GM18519 (cell line): ENCODE measurements around the gene SLC9A9.

Experiments
- ATAC-seq: cut with Tn5 transposase; IDR thresholded peaks from one replicate; pipeline ENCODE4 v1.9.1; 2021; ENCODE audit warnings: mild to moderate bottlenecking, moderate library complexity; ENCODE audit not compliant: unreplicated experiment, low FRiP score

The SLC9A9 gene

DNA sequence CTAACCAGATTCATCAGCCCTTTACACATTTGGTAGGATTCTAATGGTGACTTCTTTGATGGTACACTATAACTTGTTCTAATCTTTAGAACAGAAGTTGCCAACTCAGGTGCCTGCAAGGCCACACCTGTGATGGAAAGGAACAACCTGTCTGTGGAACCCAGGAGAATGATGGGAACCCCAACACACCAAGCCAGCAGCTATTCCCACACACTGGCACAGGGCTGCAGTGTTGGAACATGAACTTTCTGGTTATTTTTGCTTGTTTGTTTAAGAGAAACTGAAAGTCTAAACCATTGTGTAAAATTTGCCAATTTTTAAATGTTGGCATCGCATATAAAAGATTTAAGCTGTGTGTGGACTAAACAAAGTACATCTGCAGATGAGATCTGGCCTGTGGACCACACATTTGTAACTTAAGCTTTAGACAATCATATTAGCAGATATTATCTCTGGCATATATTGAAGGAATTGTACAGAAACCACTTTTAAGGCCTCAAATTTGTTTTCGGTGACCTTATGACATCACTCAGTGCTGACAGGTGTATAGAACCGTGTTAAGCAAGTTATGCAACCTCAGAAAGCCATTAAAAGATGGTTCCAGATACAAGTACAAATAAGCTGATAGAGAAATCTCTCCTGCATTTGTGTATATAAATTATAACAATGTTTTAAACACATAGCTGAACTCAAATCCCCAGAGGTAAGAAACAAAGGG is 242.9 kb downstream of the SLC9A9 start:
- peak; percentile 33 for ATAC-seq

- peak; percentile 70 for ATAC-seq
These were observed 243.7 kb downstream of the SLC9A9 start for GRCh38 chr3:143604402-143605185.

DNA sequence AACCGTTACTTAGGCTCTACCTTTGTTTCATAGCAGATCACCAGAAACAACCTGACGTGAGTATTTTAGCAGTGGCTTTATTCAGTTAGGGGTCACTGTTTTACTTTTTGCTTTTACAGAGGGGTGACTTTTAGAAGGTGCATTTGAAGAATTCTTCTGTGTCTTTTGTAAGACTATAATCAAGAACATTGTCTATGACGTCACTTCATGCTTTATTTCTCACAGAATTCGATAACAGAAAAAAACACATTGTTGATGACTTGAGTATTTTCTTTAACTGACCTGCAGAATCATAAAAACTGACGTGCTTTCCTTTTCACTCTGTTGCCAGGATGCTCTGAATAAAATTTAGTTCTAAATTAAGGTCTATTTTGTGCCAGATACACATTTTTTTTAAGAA is 244.5 kb downstream of the SLC9A9 start:
- ATAC-seq = no peak

- no peak for ATAC-seq
These were observed 246.4 kb downstream of the SLC9A9 start for GRCh38 chr3:143601723-143602484.

DNA sequence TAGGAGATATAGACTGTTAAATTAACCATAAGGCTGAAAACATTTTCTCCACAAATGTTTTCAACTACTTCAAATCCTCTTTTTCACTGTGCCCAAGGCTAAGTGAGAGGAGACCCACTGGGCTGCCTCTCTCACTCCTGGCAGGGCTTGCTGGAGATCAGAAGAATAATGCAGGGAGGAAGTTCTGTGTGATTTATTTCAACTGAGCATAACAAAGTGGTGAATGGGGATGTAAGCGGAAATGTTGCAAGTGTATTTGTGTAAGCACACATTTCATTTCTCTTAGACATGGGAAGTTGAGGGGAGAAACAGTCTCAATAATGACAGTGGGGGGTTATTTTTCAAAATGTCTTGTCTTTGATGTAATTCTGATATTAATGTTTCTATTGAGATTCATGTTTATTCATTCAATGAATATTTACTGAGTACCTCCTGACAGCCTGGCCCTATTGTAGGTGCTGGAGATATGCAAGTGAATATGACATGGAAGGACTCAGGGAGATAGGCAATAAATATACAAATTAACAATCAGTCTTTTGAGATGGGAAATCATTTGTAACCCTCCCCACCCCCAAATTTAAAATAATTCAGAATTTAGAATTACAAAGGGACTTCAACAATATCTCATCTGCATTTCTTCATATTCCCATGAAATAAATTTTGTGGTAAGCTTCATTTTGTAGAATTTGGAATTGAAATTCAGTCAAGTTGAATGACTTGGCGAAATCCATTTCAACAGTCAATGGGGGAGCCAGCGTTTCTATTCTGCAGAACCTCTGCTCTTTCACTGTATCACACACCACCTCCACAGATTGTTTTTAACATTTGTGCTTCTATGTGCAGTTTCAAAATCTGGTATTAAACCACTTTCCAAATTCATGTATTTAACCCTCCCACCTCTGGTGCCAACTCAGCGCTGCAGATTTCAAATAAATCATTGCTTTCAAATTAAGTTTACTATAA is 247.2 kb downstream of the SLC9A9 start:
- no peak for ATAC-seq

- no peak for ATAC-seq
These were observed 250.3 kb downstream of the SLC9A9 start for GRCh38 chr3:143597774-143598652.

- ATAC-seq = no peak
These were observed 251.2 kb downstream of the SLC9A9 start for GRCh38 chr3:143596957-143597642.

GRCh38 chr3:143595456-143596077 is 252.7 kb downstream of the SLC9A9 start:
- ATAC-seq = peak; percentile 98

DNA sequence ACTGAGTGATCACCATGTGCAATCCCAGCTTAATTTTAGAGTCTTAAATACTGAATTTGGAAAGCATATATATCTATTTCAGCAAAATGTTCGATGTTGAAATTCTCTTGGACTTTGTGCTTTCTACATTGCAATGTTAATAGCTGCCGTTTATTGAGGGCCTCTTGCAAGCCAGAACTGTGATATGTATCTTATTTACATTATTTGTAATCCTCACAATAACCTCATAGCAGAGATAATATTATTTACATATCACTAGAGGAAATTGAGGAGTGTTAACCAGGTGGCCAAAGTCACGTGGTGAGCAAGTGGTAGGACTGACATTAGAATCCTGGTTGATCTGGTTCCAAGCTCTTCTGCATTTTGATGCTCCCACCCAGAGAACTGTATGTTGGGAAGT is 254.1 kb downstream of the SLC9A9 start:
- ATAC-seq = no peak

DNA sequence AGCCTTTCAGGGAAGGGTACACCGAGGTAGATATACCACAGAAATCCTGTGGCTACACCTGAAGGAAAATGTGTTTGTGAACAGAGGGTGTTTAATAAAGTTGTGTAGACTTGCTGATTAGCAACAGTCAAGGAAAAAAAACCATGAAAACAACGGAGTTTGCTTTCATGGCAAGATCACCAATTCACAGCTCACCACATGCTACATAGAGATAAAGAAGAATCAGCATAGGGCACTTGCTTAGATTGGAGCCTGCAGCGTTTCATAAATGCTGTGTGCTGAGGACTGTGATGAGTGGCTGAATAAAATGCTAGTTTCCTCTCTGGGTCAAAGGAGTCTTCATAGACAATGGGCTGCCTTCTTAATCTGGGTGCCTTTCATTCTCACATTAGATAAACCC is 257.6 kb downstream of the SLC9A9 start:
- no peak for ATAC-seq

GRCh38 chr3:143586576-143586975 is 261.7 kb downstream of the SLC9A9 start:
- no peak for ATAC-seq

- ATAC-seq = no peak
These were observed 262.4 kb downstream of the SLC9A9 start for GRCh38 chr3:143585720-143586456.

- no peak for ATAC-seq
These were observed 263.8 kb downstream of the SLC9A9 start for GRCh38 chr3:143584474-143584873.

DNA sequence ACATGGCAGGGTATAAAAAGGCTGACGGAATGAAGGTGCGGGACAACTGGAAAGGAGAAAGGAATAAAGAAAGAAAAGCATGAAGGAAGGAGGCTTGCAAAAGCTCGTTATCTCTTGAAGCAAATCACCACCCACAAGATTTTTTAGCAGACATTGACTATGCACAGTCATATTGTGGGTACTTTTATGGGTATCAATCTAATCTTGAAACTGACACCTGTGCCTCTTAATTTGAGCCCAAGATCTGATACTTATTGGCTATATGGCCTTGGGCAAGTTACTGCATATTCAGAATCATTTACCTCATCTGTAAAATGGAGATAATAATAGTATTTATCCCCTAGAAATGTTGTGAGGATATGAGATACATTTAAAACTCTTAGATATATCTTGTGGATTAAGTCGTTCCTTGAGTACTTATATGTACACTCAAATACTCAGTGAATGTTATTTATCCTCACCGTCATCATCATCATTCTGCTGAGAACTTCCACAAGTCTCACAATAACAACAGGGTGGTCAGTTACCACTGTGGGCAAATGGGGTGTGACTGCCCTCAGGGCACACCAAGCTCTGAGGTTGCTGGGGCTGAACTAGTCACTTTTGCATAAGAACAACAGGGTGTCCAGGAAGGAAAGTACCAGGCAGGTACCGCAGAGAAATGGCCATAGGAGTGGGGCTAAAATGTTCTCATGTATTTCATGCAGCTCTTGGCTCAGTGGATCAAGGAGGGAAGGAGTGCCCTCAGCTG is 266.1 kb downstream of the SLC9A9 start:
- no peak for ATAC-seq

DNA sequence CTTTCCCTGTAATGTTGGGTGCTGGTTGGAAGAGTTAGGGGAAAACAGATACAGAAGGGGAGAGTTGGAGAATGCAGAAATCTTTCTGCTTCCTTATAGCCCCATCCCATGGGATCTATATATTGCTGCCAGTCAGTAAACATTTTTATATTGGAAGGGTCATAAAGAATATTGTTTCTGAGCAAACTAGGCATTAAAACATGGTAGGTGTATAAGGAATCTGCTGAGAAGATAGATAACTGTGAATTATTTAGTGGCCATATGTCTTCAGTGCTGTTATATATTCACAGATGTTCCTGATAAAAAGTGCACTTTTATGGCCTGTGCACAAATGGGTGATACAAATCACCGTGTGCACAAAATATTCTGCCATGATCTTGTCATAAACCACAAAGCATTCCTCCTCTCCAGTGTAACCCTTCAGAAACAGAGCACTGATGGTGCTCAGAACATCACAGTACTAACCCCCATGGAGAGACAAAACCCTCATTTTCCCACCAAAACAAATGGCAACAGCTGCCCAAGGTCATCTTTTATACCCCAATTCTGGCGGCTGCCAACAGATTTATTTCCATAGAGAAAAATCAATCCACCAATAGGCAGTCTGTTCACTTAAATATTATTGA is 269.3 kb downstream of the SLC9A9 start:
- ATAC-seq = no peak

DNA sequence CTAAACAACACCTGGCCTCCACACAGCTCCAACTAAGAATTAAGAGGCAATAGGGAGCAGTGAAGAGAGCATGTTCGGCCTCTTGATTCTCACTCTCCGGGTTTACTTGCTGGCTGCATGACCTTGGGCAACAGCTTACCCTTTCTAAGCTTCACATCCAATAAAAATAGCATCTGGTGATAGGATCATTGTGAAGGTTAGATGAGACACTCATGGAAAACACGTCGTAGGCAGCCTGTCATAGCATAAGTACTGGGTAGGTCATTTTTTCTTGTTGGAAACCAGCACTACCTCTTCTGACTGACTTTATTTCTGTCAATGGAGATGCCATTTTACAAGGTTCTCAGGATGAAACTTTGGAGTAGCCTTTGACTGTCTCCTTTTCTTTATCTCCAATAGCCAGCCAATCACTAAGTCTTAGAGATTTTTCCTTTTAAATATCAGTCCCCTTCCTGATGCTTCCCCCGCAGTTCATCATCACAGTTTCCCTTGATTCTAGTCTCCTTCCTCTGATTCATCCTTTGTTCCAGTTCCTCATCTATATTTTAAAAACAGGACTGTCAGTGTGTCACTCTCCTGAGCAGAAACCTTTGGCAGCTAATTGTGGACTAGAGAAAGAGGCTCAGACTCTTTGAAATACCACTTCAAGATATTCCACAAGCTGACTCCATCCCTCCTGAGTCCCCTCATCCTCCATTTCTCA is 271.5 kb downstream of the SLC9A9 start:
- ATAC-seq = no peak
